ENCODE data around the gene C1QTNF2. TPM values are rescaled to one million over a fixed set of nuclear protein-coding genes. Genes with fewer than 3 reads are reported as not detected.

The C1QTNF2 gene
- polyA plus RNA-seq, 3 donors = not detected

DNA sequence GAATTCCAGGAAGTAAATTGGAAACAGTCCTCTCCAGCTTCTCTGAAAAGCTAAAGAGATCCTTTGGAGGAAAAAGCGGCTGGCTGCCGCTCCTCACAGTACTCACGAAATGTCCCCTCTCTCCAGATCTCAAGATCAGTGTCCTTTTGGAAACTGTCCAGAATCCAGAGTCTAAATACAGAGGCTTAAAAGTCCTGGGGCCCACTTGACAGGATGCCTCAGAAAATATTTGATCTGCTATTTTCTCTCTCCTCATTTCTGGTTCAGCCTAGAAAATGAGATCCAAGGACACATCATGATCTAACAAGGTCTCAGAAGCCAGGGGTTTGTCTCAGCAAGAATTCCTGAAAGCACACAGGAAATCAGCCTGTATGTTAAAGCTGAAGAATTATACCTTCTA, 7.2 kb downstream of the C1QTNF2 start:
- Histone ChIP-seq H3K9me3 (replicated peaks in 1 of 2; ENCODE audit: control insufficient read depth in 1 of 2, insufficient read depth in 1 of 2, low read length in 2 of 2) (no peaks in the 10 kb centered on the region), H2AFZ (ENCODE audit: insufficient read depth, low read depth, low read length, poor library complexity, severe bottlenecking) (no peak overlapping the region), H3K4me1 (ENCODE audit: control insufficient read depth in 1 of 2, insufficient read depth in 2 of 2, low read length in 2 of 2) (no peaks in the 10 kb centered on the region), H3K79me2 (ENCODE audit: insufficient read depth, low read length) (no peaks in the 10 kb centered on the region), H3K4me2 (replicated peaks; ENCODE audit: extremely low read depth, low read length, poor library complexity, severe bottlenecking) (no peak overlapping the region), H3K27me3 (ENCODE audit: control insufficient read depth in 2 of 2, insufficient read depth in 2 of 2, low read length in 2 of 2) (no peaks in the 10 kb centered on the region), H3K27ac (ENCODE audit: low read depth in 1 of 2, low read length in 2 of 2) (no peak overlapping the region), H3K36me3 (replicated peaks in 1 of 2; ENCODE audit: control insufficient read depth in 1 of 2, insufficient read depth in 2 of 2, low read length in 2 of 2) (no peaks in the 10 kb centered on the region), H3K4me3 (replicated peaks in 1 of 3; ENCODE audit: low read depth in 2 of 3, low read length in 3 of 3) (no peak overlapping the region), H4K20me1 (ENCODE audit: insufficient read depth, low read length) (no peaks in the 10 kb centered on the region), H3K9ac (ENCODE audit: insufficient read depth, low read length, poor library complexity, severe bottlenecking) (no peak overlapping the region)
- H3K9me3 Mint-ChIP-seq = peaks cover 0 to 2% (median 0%) of the 10 kb centered on the region in 7 donors
- no peak overlapping the region for H3K4me3 Mint-ChIP-seq
- H3K4me1 Mint-ChIP-seq = peaks cover 2% of the 10 kb centered on the region
- peaks cover 1 to 5% (median 1%) of the 10 kb centered on the region in 3 donors for H3K27me3 Mint-ChIP-seq (ENCODE audit: low read depth in 3 of 3)
- no peak overlapping the region for H3K27ac Mint-ChIP-seq
- TF ChIP-seq, protein P1, sequence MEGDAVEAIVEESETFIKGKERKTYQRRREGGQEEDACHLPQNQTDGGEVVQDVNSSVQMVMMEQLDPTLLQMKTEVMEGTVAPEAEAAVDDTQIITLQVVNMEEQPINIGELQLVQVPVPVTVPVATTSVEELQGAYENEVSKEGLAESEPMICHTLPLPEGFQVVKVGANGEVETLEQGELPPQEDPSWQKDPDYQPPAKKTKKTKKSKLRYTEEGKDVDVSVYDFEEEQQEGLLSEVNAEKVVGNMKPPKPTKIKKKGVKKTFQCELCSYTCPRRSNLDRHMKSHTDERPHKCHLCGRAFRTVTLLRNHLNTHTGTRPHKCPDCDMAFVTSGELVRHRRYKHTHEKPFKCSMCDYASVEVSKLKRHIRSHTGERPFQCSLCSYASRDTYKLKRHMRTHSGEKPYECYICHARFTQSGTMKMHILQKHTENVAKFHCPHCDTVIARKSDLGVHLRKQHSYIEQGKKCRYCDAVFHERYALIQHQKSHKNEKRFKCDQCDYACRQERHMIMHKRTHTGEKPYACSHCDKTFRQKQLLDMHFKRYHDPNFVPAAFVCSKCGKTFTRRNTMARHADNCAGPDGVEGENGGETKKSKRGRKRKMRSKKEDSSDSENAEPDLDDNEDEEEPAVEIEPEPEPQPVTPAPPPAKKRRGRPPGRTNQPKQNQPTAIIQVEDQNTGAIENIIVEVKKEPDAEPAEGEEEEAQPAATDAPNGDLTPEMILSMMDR (IDR thresholded peaks at IDR 0.05) = no peak
- DNase-seq = no peak
- intact Hi-C loops (cut with micrococcal nuclease) = no loop called here
- 93% methylated on average over 3 of the region's 3 CpGs for WGBS (ENCODE audit: insufficient coverage)
- no peaks in the 10 kb centered on the region for H3K36me3 Mint-ChIP-seq

DNA sequence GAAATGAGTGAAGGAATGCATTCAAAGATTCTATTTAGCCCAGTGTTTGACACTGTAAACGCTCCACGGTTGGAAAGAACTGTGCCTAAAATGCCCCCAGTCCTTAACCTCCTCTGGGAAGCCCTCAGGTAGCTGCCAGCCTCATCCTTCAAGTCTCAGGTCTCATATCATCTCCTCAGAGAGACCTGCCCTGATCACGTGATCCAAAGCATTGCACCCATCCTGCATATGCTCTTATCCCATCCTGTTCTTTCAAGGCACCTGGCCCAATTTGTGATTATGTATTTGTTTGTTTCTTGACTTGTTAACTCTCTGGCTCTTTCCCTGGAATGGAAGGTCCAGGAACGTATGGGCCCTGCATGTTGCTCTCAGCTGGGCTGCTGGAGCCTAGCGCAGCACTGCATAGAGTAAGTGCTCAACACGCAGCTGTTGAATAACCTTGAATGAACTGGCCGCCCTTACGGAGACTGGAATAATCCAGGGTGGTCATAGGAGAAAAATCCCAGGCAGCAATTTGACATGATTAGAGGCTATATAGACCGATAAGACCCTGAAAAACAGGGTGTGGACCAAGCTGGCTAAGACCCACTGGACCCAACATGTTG, 8.7 kb downstream of the C1QTNF2 start:
- no peak overlapping the region for H2AFZ ChIP-seq (ENCODE audit: insufficient read depth, low read depth, low read length, poor library complexity, severe bottlenecking)
- TF ChIP-seq, protein P1 (IDR thresholded peaks at IDR 0.05) = no peak
- H3K79me2 ChIP-seq (ENCODE audit: insufficient read depth, low read length) = no peaks in the 10 kb centered on the region
- DNase-seq = no peak
- Mint-ChIP-seq H3K9me3 (peaks cover 0 to 2% (median 0%) of the 10 kb centered on the region in 7 donors), H3K27ac (no peak overlapping the region), H3K4me3 (no peak overlapping the region), H3K27me3 (ENCODE audit: low read depth in 3 of 3) (peaks cover 0 to 3% (median 0%) of the 10 kb centered on the region in 3 donors), H3K36me3 (no peaks in the 10 kb centered on the region), H3K4me1 (peaks cover 2% of the 10 kb centered on the region)
- no peaks in the 10 kb centered on the region for H3K9me3 ChIP-seq (replicated peaks in 1 of 2; ENCODE audit: control insufficient read depth in 1 of 2, insufficient read depth in 1 of 2, low read length in 2 of 2)
- H3K36me3 ChIP-seq (replicated peaks in 1 of 2; ENCODE audit: control insufficient read depth in 1 of 2, insufficient read depth in 2 of 2, low read length in 2 of 2) = no peaks in the 10 kb centered on the region
- H3K27ac ChIP-seq (ENCODE audit: low read depth in 1 of 2, low read length in 2 of 2) = no peak overlapping the region
- no peak overlapping the region for H3K4me3 ChIP-seq (replicated peaks in 1 of 3; ENCODE audit: low read depth in 2 of 3, low read length in 3 of 3)
- H4K20me1 ChIP-seq (ENCODE audit: insufficient read depth, low read length) = no peaks in the 10 kb centered on the region
- 93% methylated on average over 4 of the region's 9 CpGs for WGBS (ENCODE audit: insufficient coverage)
- no peaks in the 10 kb centered on the region for H3K27me3 ChIP-seq (ENCODE audit: control insufficient read depth in 2 of 2, insufficient read depth in 2 of 2, low read length in 2 of 2)
- no peak overlapping the region for H3K4me2 ChIP-seq (replicated peaks; ENCODE audit: extremely low read depth, low read length, poor library complexity, severe bottlenecking)
- no peaks in the 10 kb centered on the region for H3K4me1 ChIP-seq (ENCODE audit: control insufficient read depth in 1 of 2, insufficient read depth in 2 of 2, low read length in 2 of 2)
- no peak overlapping the region for H3K9ac ChIP-seq (ENCODE audit: insufficient read depth, low read length, poor library complexity, severe bottlenecking)
- intact Hi-C loops (cut with micrococcal nuclease) = no loop called here

All from CD14-positive monocyte (primary cell).